ENCODE measurements around the gene PLA2G4F. TPM values are rescaled to one million over a fixed set of nuclear protein-coding genes. Genes with fewer than 3 reads are reported as not detected.

The PLA2G4F gene
- total and polyA plus RNA-seq, 7 experiments from 2014 or later = not detected

- Histone ChIP-seq H3K4me1 (ENCODE audit: control insufficient read depth in 2 of 2, insufficient read depth in 2 of 2, low read length in 2 of 2) (no peaks in the 10 kb centered on the region), H3K4me3 (ENCODE audit: low read length) (no peak overlapping the region), H3K9me3 (ENCODE audit: control insufficient read depth in 2 of 3, low read length in 3 of 3) (no peaks in the 10 kb centered on the region), H3K27me3 (ENCODE audit: control insufficient read depth in 2 of 2, insufficient read depth in 2 of 2, low read length in 2 of 2) (no peaks in the 10 kb centered on the region), H3K27ac (ENCODE audit: low read depth, low read length) (no peak overlapping the region), H3K36me3 (ENCODE audit: control insufficient read depth in 2 of 3, insufficient read depth in 3 of 3, low read length in 3 of 3) (no peaks in the 10 kb centered on the region)
- ChIA-PET CTCF (no interaction called here), POLR2A (no interaction called here)
- no peaks in the 10 kb centered on the region for H3K9me3 Mint-ChIP-seq
- no peak overlapping the region for H3K4me3 Mint-ChIP-seq
- peaks cover 0 to 5% (median 0%) of the 10 kb centered on the region in 7 donors for H3K4me1 Mint-ChIP-seq
- ATAC-seq (no peak), DNase-seq (no peak)
- no peak overlapping the region for H3K27ac Mint-ChIP-seq
- no peaks in the 10 kb centered on the region for H3K36me3 Mint-ChIP-seq
- intact Hi-C loops (cut with micrococcal nuclease) = no loop called here
- H3K27me3 Mint-ChIP-seq = peaks cover 0 to 10% (median 0%) of the 10 kb centered on the region in 5 donors
These were observed 66.5 kb downstream of the PLA2G4F start for GRCh38 chr15:42089942-42090341.

Small RNA genes lying within 50 kb of the gene (microRNA-seq; reads per million reads assigned to microRNA genes)
- 103 reads per million, percentile 54 among the genes with 10 or more reads in this experiment for gene MIR627 (ENCODE audit: borderline microRNAs expressed)

Other genes with a start within 250 kb of the PLA2G4F start
- gene EHD4, start 184.1 kb downstream of the PLA2G4F start, total RNA-seq = 10 to 100 TPM; 10.4 to 48.3 (median 23.7) TPM
- gene EHD4, start 184.1 kb downstream of the PLA2G4F start, polyA plus RNA-seq = 1 to 10 TPM; 5.6 to 8.9 TPM
- gene PLA2G4E, start 135.6 kb downstream of the PLA2G4F start, total RNA-seq = not detected
- not detected for gene PLA2G4E, start 135.6 kb downstream of the PLA2G4F start, polyA plus RNA-seq
- gene PLA2G4D, start 62.1 kb downstream of the PLA2G4F start, total RNA-seq = not detected
- gene PLA2G4D, start 62.1 kb downstream of the PLA2G4F start, polyA plus RNA-seq = not detected
- gene VPS39, start 51.7 kb upstream of the PLA2G4F start, total RNA-seq = 100 to 1,000 TPM in 2 of 5 experiments, 10 to 100 TPM in 3; 82.9 to 115 (median 97.3) TPM
- 10 to 100 TPM; 31.8 to 46.0 TPM for gene VPS39, start 51.7 kb upstream of the PLA2G4F start, polyA plus RNA-seq
- gene GANC, start 116.6 kb upstream of the PLA2G4F start, total RNA-seq = 10 to 100 TPM; 31.3 to 57.2 (median 45.4) TPM
- 10 to 100 TPM; 14.0 to 16.3 TPM for gene GANC, start 116.6 kb upstream of the PLA2G4F start, polyA plus RNA-seq
- gene TMEM87A, start 116.8 kb upstream of the PLA2G4F start, total RNA-seq = 10 to 100 TPM; 41.8 to 61.8 (median 53.7) TPM
- gene TMEM87A, start 116.8 kb upstream of the PLA2G4F start, polyA plus RNA-seq = 10 to 100 TPM; 54.3 to 61.7 TPM
- 10 to 100 TPM in 4 of 5 experiments, 1 to 10 TPM in 1; 6.5 to 26.1 (median 16.4) TPM for gene CAPN3, start 202.9 kb upstream of the PLA2G4F start, total RNA-seq
- gene CAPN3, start 202.9 kb upstream of the PLA2G4F start, polyA plus RNA-seq = under 1 TPM in 1 of 2 donors, not detected in 1; 0.48 TPM

Measured in naive thymus-derived CD4-positive, alpha-beta T cell (primary cell).